WTC11 (cell line): ENCODE data around the gene FRMD4B. TPM values are rescaled to one million over a fixed set of nuclear protein-coding genes. Genes with fewer than 3 reads are reported as not detected.
A peak's percentile ranks its signal among the peaks of the same experiment; 100 is the strongest.

Source experiments
- ATAC-seq: fragments of 200-7000 bp; cut with Tn5 transposase; 2 replicates; pipeline ENCODE4 v1.10.0; 2021; ENCODE audit warnings: mild to moderate bottlenecking, moderate library complexity
- CTCF ChIA-PET: fragments of 300-600 bp; sonication (Branson Sonifier 250); formaldehyde crosslinking; loops from one replicate; lab custom pipeline; 2021; ENCODE audit warnings: antibody characterized with exemption; lab: Charles Lee
- POLR2A ChIA-PET: fragments of 350-600 bp; sonication (Branson Sonifier 250); formaldehyde crosslinking; loops from one replicate; lab custom pipeline; 2021; ENCODE audit warnings: antibody characterized with exemption; lab: Charles Lee
- DNase-seq: peaks from one replicate; pipeline ENCODE4 v3.0.0; 2021; ENCODE audit warnings: low spot score
- H3K27ac Mint-ChIP-seq: 2 replicates; pipeline ENCODE4 v1.8.0; 2021; ENCODE audit warnings: mixed read lengths
- H3K27me3 Mint-ChIP-seq: 2 replicates; pipeline ENCODE4 v1.8.0; 2021; ENCODE audit warnings: low read depth, mild to moderate bottlenecking, moderate library complexity, mixed read lengths
- H3K36me3 Mint-ChIP-seq: 2 replicates; pipeline ENCODE4 v1.8.0; 2021; ENCODE audit warnings: mixed read lengths
- H3K4me1 Mint-ChIP-seq: 2 replicates; pipeline ENCODE4 v1.8.0; 2022; ENCODE audit warnings: mixed read lengths
- H3K4me3 Mint-ChIP-seq: 2 replicates; pipeline ENCODE4 v1.8.0; 2021; ENCODE audit warnings: mild to moderate bottlenecking, moderate library complexity, mixed read lengths
- H3K9me3 Mint-ChIP-seq: 2 replicates; pipeline ENCODE4 v1.8.0; 2021; ENCODE audit warnings: mixed read lengths
- GABPB1 ChIP-seq: sonication (generic); formaldehyde crosslinking; IDR thresholded peaks from 2 replicates; pipeline ENCODE4 v1.8.1; 2023; ENCODE audit warnings: mild to moderate bottlenecking, missing genetic modification reagents
- IRF2 ChIP-seq: sonication (generic); formaldehyde crosslinking; IDR thresholded peaks from 2 replicates; pipeline ENCODE4 v1.8.0; 2022; ENCODE audit warnings: low read depth, missing genetic modification reagents, borderline replicate concordance
- MXD4 ChIP-seq: fragments of 250-450 bp; sonication (Bioruptor Pico); IDR thresholded peaks from 2 replicates; pipeline ENCODE4 v1.8.0; 2021; ENCODE audit warnings: mild to moderate bottlenecking, moderate library complexity, borderline replicate concordance
- NFATC4 ChIP-seq: fragments of 250-450 bp; sonication (Bioruptor Pico); IDR thresholded peaks from 2 replicates; pipeline ENCODE4 v1.9.0; 2021; ENCODE audit warnings: mild to moderate bottlenecking
- NR3C1 ChIP-seq: sonication (generic); formaldehyde crosslinking; conservative IDR thresholded peaks from 2 replicates; pipeline ENCODE4 v1.8.1; 2023; ENCODE audit warnings: low read depth, mild to moderate bottlenecking, missing genetic modification reagents
- OVOL2 ChIP-seq: fragments of 250-450 bp; sonication (Bioruptor Pico); IDR thresholded peaks from 2 replicates; pipeline ENCODE4 v1.9.0; 2021; ENCODE audit warnings: mild to moderate bottlenecking, borderline replicate concordance
- RORB ChIP-seq: fragments of 250-450 bp; sonication (Bioruptor Pico); IDR thresholded peaks from 2 replicates; pipeline ENCODE4 v1.9.0; 2021; ENCODE audit warnings: mild to moderate bottlenecking
- SMAD3 ChIP-seq: sonication (generic); formaldehyde crosslinking; IDR thresholded peaks from 2 replicates; pipeline ENCODE4 v1.8.0; 2022; ENCODE audit warnings: missing genetic modification reagents, mild to moderate bottlenecking, borderline replicate concordance
- TEAD4 ChIP-seq: sonication (generic); formaldehyde crosslinking; IDR thresholded peaks from 2 replicates; pipeline ENCODE4 v1.8.0; 2022; ENCODE audit warnings: mild to moderate bottlenecking, missing genetic modification reagents
- ZNF138 ChIP-seq: sonication (generic); formaldehyde crosslinking; conservative IDR thresholded peaks from 2 replicates; pipeline ENCODE4 v1.8.1; 2022; ENCODE audit warnings: mild to moderate bottlenecking, moderate library complexity, missing genetic modification reagents
- ZNF317 ChIP-seq: sonication (generic); formaldehyde crosslinking; IDR thresholded peaks from 2 replicates; pipeline ENCODE4 v1.8.1; 2023; ENCODE audit warnings: low read depth, mild to moderate bottlenecking, moderate library complexity, missing genetic modification reagents, borderline replicate concordance
- total RNA-seq: library from RNA; stranded (reverse); gene quantifications from 3 replicates; pipeline ENCODE4 v1.2.3, GENCODE V29; 2021
- TF ChIP-seq, protein P1 (sequence below): fragments of 250-450 bp; sonication (Bioruptor Pico); IDR thresholded peaks from 2 replicates; pipeline ENCODE4 v1.9.0; 2021; ENCODE audit warnings: moderate library complexity, mild to moderate bottlenecking, inconsistent platforms, borderline replicate concordance
- TF ChIP-seq, protein P2 (sequence below): fragments of 200-600 bp; IDR thresholded peaks from 2 replicates; pipeline ENCODE4 v1.8.0; 2022; ENCODE audit warnings: antibody characterized with exemption
- TF ChIP-seq, protein P3 (sequence below): fragments of 250-450 bp; sonication (Bioruptor Pico); IDR thresholded peaks from 2 replicates; pipeline ENCODE4 v1.9.0; 2021; ENCODE audit warnings: mild to moderate bottlenecking
- TF ChIP-seq, protein P4 (sequence below): sonication (generic); formaldehyde crosslinking; IDR thresholded peaks from 2 replicates; pipeline ENCODE4 v1.8.0; 2023; ENCODE audit warnings: mild to moderate bottlenecking, missing genetic modification reagents

Gene FRMD4B
- total RNA-seq, 1 experiment from 2014 or later, result 6.7 TPM

DNA sequence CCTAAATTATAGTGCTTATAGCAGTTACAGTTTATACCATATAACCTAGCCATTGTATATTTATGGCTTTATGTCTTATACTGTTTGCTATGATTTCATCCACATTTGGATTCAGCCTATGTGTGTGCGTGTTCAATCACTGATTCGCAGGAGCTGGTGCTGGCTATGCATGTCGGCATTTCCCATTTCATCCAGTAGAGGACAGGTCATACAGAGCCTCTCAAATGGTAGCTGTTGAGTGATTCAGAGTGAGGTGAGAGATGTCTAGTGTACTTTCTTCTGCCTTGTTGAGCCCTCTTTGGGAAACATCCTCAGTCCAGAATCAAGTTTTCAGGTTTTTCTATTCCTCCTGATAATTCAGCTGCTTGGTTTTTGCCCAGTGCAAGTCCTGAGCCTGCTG, 76.1 kb downstream of the FRMD4B start (continued):
- TF ChIP-seq, protein P1, sequence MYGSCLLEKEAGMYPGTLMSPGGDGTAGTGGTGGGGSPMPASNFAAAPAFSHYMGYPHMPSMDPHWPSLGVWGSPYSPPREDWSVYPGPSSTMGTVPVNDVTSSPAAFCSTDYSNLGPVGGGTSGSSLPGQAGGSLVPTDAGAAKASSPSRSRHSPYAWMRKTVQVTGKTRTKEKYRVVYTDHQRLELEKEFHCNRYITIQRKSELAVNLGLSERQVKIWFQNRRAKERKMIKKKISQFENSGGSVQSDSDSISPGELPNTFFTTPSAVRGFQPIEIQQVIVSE (CRISPR knock-in tag), result no peak
- TF ChIP-seq ZNF317 (CRISPR knock-in tag) (no peak), SMAD3 (CRISPR knock-in tag) (no peak)

DNA sequence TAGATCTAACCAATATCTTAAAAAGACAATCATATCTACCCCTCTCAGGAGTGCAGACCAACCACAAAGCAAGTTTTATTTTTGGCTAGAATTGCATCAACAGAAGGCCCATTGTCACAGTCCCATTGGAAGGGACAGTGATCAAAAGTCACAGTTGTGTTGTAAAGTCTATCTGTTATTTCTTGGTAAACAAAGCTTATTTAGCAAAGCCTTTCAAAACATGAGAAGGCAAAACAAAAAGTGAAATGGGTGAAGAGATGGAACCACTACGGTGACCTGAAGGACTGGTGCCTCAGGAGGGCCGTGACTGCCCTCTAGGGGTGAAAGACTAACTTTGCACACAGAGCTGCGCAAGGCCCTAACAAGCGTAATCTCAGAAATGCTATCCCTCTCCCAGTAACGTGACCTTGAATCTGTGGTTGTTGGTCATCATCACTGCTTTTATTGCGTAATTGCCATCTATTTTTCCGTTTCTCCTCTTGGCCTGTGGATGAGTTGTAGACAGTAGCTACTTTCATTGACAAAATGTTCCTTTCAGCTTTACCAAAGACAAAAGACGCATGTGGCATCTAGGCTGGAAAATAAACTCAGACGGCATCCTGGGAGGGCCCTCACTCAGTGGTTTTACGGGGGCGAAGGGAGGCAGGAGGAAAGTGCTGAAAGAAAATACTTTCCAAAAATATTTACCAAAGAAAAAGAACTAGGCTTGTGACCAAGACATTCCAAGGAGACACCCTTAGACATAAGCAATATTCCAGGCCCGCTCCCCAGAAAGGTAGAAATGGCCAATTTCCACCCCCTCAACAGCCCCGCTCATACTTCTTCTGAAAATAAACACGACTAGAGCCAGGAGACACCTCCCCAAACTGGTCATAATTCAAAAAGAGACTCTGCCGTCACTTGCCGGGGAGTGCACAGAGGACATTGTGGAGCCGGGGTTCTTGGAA, 79.4 kb downstream of the FRMD4B start:
- H3K27ac Mint-ChIP-seq, result no peak overlapping the region; the same call in 1 of the 2 replicates
- 0 out of 2 replicates have a peak, but pooled peaks cover 2% of the 10 kb centered on the region for H3K4me1 Mint-ChIP-seq
- CTCF ChIA-PET, result interaction anchor here (0.6 to 3.8 kb wide), 36 partner anchors 10 to 432 kb away, joined by 3 to 120 read pairs (median 4); partner anchors contain the start of genes ARL6IP5 and MITF
- ATAC-seq, result peak; percentile 99
- no peak overlapping the region for H3K4me3 Mint-ChIP-seq
- H3K27me3 Mint-ChIP-seq, result no peaks in the 10 kb centered on the region
- TF ChIP-seq RORB (CRISPR knock-in tag), result no peak
- TF ChIP-seq MXD4 (CRISPR knock-in tag), result no peak
- TF ChIP-seq, protein P2, sequence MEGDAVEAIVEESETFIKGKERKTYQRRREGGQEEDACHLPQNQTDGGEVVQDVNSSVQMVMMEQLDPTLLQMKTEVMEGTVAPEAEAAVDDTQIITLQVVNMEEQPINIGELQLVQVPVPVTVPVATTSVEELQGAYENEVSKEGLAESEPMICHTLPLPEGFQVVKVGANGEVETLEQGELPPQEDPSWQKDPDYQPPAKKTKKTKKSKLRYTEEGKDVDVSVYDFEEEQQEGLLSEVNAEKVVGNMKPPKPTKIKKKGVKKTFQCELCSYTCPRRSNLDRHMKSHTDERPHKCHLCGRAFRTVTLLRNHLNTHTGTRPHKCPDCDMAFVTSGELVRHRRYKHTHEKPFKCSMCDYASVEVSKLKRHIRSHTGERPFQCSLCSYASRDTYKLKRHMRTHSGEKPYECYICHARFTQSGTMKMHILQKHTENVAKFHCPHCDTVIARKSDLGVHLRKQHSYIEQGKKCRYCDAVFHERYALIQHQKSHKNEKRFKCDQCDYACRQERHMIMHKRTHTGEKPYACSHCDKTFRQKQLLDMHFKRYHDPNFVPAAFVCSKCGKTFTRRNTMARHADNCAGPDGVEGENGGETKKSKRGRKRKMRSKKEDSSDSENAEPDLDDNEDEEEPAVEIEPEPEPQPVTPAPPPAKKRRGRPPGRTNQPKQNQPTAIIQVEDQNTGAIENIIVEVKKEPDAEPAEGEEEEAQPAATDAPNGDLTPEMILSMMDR, result peak; percentile 83
- no peaks in the 10 kb centered on the region for H3K36me3 Mint-ChIP-seq
- H3K9me3 Mint-ChIP-seq, result no peaks in the 10 kb centered on the region
- POLR2A ChIA-PET, result interaction anchor here (1.2 kb wide), 1 partner anchor 14 kb away, joined by 3 read pairs; no protein-coding TSS in a partner anchor
- peak; percentile 64 for DNase-seq

DNA sequence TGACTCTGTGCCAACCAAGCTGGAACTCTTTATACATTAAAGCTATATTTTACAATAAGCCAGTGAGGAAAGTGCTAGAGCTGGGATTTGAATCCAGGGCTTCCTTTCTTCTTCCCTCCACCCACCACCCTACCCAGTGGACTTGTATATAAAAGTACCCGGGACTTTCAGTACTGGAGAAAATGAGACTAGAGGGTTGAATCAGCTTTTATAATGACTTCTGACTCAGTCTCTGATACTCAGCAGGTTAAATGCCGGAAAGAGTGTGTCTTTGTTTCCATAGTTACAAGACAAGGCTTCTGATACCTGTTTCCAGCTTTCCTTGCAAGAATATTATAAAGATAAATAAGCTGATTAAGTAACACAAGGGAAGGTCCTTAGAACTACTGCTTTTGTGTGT, 80.9 kb downstream of the FRMD4B start:
- POLR2A ChIA-PET, result no interaction called here
- no peak for ATAC-seq
- Mint-ChIP-seq H3K4me1 (0 out of 2 replicates have a peak, but pooled peaks cover 2% of the 10 kb centered on the region), H3K27ac (no peak overlapping the region), H3K4me3 (no peak overlapping the region), H3K27me3 (no peaks in the 10 kb centered on the region), H3K9me3 (no peaks in the 10 kb centered on the region), H3K36me3 (no peaks in the 10 kb centered on the region)
- TF ChIP-seq, protein P3, sequence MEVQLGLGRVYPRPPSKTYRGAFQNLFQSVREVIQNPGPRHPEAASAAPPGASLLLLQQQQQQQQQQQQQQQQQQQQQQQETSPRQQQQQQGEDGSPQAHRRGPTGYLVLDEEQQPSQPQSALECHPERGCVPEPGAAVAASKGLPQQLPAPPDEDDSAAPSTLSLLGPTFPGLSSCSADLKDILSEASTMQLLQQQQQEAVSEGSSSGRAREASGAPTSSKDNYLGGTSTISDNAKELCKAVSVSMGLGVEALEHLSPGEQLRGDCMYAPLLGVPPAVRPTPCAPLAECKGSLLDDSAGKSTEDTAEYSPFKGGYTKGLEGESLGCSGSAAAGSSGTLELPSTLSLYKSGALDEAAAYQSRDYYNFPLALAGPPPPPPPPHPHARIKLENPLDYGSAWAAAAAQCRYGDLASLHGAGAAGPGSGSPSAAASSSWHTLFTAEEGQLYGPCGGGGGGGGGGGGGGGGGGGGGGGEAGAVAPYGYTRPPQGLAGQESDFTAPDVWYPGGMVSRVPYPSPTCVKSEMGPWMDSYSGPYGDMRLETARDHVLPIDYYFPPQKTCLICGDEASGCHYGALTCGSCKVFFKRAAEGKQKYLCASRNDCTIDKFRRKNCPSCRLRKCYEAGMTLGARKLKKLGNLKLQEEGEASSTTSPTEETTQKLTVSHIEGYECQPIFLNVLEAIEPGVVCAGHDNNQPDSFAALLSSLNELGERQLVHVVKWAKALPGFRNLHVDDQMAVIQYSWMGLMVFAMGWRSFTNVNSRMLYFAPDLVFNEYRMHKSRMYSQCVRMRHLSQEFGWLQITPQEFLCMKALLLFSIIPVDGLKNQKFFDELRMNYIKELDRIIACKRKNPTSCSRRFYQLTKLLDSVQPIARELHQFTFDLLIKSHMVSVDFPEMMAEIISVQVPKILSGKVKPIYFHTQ (CRISPR knock-in tag), result no peak
- TF ChIP-seq IRF2 (no peak), NFATC4 (CRISPR knock-in tag) (no peak), TEAD4 (CRISPR knock-in tag) (no peak), GABPB1 (CRISPR knock-in tag) (no peak), NR3C1 (CRISPR knock-in tag) (no peak), ZNF138 (CRISPR knock-in tag) (no peak), OVOL2 (CRISPR knock-in tag) (no peak)
- TF ChIP-seq, protein P4, sequence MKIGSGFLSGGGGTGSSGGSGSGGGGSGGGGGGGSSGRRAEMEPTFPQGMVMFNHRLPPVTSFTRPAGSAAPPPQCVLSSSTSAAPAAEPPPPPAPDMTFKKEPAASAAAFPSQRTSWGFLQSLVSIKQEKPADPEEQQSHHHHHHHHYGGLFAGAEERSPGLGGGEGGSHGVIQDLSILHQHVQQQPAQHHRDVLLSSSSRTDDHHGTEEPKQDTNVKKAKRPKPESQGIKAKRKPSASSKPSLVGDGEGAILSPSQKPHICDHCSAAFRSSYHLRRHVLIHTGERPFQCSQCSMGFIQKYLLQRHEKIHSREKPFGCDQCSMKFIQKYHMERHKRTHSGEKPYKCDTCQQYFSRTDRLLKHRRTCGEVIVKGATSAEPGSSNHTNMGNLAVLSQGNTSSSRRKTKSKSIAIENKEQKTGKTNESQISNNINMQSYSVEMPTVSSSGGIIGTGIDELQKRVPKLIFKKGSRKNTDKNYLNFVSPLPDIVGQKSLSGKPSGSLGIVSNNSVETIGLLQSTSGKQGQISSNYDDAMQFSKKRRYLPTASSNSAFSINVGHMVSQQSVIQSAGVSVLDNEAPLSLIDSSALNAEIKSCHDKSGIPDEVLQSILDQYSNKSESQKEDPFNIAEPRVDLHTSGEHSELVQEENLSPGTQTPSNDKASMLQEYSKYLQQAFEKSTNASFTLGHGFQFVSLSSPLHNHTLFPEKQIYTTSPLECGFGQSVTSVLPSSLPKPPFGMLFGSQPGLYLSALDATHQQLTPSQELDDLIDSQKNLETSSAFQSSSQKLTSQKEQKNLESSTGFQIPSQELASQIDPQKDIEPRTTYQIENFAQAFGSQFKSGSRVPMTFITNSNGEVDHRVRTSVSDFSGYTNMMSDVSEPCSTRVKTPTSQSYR, result no peak
- TF ChIP-seq, protein P2, result no peak
- CTCF ChIA-PET, result interaction anchor here (1.2 to 3.8 kb wide), 6 partner anchors 13 to 150 kb away, joined by 3 to 120 read pairs (median 10); no protein-coding TSS in a partner anchor
- no peak for DNase-seq
